ENCODE measurements around the gene WDCP. TPM values are rescaled to one million over a fixed set of nuclear protein-coding genes. Genes with fewer than 3 reads are reported as not detected.

The WDCP gene
- total RNA-seq, 1 donor from 2014 or later: 12.5 TPM

DNA sequence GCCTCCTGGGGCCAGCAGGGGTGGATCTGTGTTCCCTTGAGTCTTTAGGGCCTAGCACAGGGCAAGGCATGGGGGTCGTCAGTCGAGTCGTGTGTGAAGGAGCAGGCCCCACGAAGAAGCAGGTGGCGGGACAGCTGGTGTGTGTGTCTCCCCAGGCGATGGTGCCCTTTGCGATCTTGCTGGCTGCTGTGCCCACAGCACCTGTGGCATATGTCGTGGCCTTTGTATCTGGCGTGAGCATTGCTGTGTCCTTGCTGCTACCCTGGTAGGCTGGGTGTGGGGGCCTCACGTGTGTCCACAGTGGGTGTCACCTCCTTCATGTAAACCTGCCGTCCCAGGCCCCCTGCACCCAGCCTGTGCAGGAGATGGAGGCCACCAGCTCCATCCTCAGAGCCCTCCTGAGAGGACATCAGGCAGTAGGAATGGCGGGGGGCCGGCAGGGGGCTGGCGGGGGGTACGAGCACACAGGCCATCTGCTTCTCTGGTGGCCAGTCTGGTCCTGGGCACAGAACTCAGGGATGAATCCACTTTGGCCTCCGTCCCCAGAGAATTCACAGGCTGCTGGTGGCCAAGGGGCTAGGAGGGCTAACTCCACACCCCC lies 24.1 kb downstream of the WDCP start:
- Mint-ChIP-seq H3K27ac (ENCODE audit: unreplicated experiment) (no peak overlapping the region), H3K9me3 (ENCODE audit: low read depth) (no peaks in the 10 kb centered on the region), H3K4me3 (ENCODE audit: unreplicated experiment) (no peak overlapping the region), H3K36me3 (ENCODE audit: low read depth) (peaks cover 6% of the 10 kb centered on the region), H3K4me1 (ENCODE audit: low read depth) (no peaks in the 10 kb centered on the region), H3K27me3 (ENCODE audit: low read depth) (no peaks in the 10 kb centered on the region)
- no peak for DNase-seq (ENCODE audit: low spot score)
- TF ChIP-seq, protein P1, sequence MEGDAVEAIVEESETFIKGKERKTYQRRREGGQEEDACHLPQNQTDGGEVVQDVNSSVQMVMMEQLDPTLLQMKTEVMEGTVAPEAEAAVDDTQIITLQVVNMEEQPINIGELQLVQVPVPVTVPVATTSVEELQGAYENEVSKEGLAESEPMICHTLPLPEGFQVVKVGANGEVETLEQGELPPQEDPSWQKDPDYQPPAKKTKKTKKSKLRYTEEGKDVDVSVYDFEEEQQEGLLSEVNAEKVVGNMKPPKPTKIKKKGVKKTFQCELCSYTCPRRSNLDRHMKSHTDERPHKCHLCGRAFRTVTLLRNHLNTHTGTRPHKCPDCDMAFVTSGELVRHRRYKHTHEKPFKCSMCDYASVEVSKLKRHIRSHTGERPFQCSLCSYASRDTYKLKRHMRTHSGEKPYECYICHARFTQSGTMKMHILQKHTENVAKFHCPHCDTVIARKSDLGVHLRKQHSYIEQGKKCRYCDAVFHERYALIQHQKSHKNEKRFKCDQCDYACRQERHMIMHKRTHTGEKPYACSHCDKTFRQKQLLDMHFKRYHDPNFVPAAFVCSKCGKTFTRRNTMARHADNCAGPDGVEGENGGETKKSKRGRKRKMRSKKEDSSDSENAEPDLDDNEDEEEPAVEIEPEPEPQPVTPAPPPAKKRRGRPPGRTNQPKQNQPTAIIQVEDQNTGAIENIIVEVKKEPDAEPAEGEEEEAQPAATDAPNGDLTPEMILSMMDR (IDR thresholded peaks at IDR 0.05): no peak

DNA sequence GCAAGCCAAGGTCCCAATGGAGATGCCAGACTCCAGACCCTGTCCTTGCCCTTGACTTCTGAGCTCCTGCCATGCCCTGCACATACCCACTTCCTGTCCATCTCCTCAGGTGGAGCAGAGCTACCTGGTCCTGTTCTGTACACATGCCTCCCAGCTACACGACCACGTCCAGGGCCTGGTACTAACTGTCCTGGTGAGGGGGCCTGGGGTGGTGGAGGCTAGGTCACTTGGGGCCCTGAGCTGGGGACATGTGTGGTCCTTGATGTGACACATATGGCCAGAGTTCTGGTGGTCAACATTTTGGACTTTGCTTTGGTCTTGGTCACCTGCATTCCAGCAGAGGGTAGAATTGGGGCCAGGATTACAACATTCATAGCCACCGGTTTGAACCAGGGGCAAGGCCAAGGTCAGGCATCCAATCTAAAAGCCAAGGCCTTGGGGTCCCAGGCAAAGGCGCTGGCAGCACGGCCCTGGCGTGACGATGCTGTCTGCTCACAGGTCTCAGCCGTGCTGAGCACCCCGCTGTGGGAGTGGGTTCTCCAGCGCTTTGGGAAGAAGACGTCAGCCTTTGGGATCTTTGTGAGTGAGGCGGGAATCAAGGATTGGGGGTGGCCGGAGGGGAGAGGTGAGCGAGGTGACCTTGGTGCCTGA lies 24.7 kb downstream of the WDCP start:
- no peaks in the 10 kb centered on the region for H3K9me3 Mint-ChIP-seq (ENCODE audit: low read depth)
- no peak overlapping the region for H3K4me3 Mint-ChIP-seq (ENCODE audit: unreplicated experiment)
- TF ChIP-seq, protein P1 (IDR thresholded peaks at IDR 0.05): no peak
- no peak overlapping the region for H3K27ac Mint-ChIP-seq (ENCODE audit: unreplicated experiment)
- DNase-seq (ENCODE audit: low spot score): no peak
- no peaks in the 10 kb centered on the region for H3K27me3 Mint-ChIP-seq (ENCODE audit: low read depth)
- H3K36me3 Mint-ChIP-seq (ENCODE audit: low read depth): peaks cover 6% of the 10 kb centered on the region
- H3K4me1 Mint-ChIP-seq (ENCODE audit: low read depth): no peaks in the 10 kb centered on the region

- Mint-ChIP-seq H3K4me3 (ENCODE audit: unreplicated experiment) (no peak overlapping the region), H3K4me1 (ENCODE audit: low read depth) (peaks cover under 1% of the 10 kb centered on the region), H3K27me3 (ENCODE audit: low read depth) (no peaks in the 10 kb centered on the region), H3K27ac (ENCODE audit: unreplicated experiment) (no peak overlapping the region), H3K9me3 (ENCODE audit: low read depth) (no peaks in the 10 kb centered on the region), H3K36me3 (ENCODE audit: low read depth) (peaks cover 6% of the 10 kb centered on the region)
- TF ChIP-seq, protein P1 (IDR thresholded peaks at IDR 0.05): peak; percentile 33
- DNase-seq (ENCODE audit: low spot score): no peak
Measured at GRCh38 chr2:24021122-24021998, 25.8 kb downstream of the WDCP start.

DNA sequence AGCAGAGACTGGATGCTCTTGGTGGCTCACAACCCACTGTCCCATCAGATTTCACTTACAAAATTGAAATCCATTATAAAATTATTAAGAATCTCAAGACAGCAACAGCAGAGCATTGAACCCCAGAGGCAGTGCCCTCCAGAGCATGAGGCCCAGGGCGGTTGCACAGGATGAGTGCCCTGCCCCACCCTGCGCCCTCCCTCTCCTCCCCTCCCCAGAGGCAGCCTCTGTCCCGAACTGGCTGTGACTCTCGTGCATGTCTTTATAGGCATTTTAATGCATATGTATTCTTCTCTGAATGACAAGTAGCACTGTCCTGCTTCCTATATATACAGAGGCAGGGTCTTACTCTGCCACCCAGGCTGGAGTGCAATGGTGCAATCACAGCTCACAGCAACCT lies 26.9 kb downstream of the WDCP start:
- H3K27ac Mint-ChIP-seq (ENCODE audit: unreplicated experiment): no peak overlapping the region
- H3K36me3 Mint-ChIP-seq (ENCODE audit: low read depth): peaks cover 6% of the 10 kb centered on the region
- DNase-seq (ENCODE audit: low spot score): no peak
- TF ChIP-seq, protein P1 (IDR thresholded peaks at IDR 0.05): no peak
- H3K4me3 Mint-ChIP-seq (ENCODE audit: unreplicated experiment): no peak overlapping the region
- H3K4me1 Mint-ChIP-seq (ENCODE audit: low read depth): peaks cover 11% of the 10 kb centered on the region
- no peaks in the 10 kb centered on the region for H3K27me3 Mint-ChIP-seq (ENCODE audit: low read depth)
- H3K9me3 Mint-ChIP-seq (ENCODE audit: low read depth): no peaks in the 10 kb centered on the region

- Mint-ChIP-seq H3K27ac (ENCODE audit: unreplicated experiment) (no peak overlapping the region), H3K27me3 (ENCODE audit: low read depth) (no peaks in the 10 kb centered on the region), H3K4me1 (ENCODE audit: low read depth) (peaks cover 11% of the 10 kb centered on the region), H3K9me3 (ENCODE audit: low read depth) (no peaks in the 10 kb centered on the region), H3K4me3 (ENCODE audit: unreplicated experiment) (no peak overlapping the region), H3K36me3 (ENCODE audit: low read depth) (peaks cover 6% of the 10 kb centered on the region)
- TF ChIP-seq, protein P1 (IDR thresholded peaks at IDR 0.05): no peak
- DNase-seq (ENCODE audit: low spot score): no peak
Measured at GRCh38 chr2:24019729-24020128, 27.5 kb downstream of the WDCP start.

Data from chondrocyte (in vitro differentiated cells).